Measurements from ENCODE around the gene IQUB.
"Not testable (repeated sequence)": the region's sequence is repeated elsewhere in the genome, so short reads cannot be mapped to it uniquely, and the experiment has no call there.

DNA sequence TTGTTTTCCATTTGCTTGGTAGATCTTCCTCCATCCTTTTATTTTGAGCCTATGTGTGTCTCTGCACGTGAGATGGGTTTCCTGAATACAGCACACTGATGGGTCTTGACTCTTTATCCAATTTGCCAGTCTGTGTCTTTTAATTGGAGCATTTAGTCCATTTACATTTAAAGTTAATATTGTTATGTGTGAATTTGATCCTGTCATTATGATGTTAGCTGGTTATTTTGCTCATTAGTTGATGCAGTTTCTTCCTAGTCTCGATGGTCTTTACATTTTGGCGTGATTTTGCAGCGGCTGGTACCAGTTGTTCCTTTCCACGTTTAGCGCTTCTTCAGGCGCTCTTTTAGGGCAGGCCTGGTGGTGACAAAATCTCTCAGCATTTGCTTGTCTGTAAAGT, 7.9 kb downstream of the IQUB start:
- not testable (repeated sequence) for TF ChIP-seq HMGXB4, MLX (CRISPR knock-in tag; IDR thresholded peaks at IDR 0.05)
- TF ChIP-seq, protein P1, sequence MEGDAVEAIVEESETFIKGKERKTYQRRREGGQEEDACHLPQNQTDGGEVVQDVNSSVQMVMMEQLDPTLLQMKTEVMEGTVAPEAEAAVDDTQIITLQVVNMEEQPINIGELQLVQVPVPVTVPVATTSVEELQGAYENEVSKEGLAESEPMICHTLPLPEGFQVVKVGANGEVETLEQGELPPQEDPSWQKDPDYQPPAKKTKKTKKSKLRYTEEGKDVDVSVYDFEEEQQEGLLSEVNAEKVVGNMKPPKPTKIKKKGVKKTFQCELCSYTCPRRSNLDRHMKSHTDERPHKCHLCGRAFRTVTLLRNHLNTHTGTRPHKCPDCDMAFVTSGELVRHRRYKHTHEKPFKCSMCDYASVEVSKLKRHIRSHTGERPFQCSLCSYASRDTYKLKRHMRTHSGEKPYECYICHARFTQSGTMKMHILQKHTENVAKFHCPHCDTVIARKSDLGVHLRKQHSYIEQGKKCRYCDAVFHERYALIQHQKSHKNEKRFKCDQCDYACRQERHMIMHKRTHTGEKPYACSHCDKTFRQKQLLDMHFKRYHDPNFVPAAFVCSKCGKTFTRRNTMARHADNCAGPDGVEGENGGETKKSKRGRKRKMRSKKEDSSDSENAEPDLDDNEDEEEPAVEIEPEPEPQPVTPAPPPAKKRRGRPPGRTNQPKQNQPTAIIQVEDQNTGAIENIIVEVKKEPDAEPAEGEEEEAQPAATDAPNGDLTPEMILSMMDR (IDR thresholded peaks at IDR 0.05), result not testable (repeated sequence)
- TF ChIP-seq, protein P2, sequence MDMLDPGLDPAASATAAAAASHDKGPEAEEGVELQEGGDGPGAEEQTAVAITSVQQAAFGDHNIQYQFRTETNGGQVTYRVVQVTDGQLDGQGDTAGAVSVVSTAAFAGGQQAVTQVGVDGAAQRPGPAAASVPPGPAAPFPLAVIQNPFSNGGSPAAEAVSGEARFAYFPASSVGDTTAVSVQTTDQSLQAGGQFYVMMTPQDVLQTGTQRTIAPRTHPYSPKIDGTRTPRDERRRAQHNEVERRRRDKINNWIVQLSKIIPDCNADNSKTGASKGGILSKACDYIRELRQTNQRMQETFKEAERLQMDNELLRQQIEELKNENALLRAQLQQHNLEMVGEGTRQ (CRISPR knock-in tag; IDR thresholded peaks at IDR 0.05), result not testable (repeated sequence)
- TF ChIP-seq, protein P3, sequence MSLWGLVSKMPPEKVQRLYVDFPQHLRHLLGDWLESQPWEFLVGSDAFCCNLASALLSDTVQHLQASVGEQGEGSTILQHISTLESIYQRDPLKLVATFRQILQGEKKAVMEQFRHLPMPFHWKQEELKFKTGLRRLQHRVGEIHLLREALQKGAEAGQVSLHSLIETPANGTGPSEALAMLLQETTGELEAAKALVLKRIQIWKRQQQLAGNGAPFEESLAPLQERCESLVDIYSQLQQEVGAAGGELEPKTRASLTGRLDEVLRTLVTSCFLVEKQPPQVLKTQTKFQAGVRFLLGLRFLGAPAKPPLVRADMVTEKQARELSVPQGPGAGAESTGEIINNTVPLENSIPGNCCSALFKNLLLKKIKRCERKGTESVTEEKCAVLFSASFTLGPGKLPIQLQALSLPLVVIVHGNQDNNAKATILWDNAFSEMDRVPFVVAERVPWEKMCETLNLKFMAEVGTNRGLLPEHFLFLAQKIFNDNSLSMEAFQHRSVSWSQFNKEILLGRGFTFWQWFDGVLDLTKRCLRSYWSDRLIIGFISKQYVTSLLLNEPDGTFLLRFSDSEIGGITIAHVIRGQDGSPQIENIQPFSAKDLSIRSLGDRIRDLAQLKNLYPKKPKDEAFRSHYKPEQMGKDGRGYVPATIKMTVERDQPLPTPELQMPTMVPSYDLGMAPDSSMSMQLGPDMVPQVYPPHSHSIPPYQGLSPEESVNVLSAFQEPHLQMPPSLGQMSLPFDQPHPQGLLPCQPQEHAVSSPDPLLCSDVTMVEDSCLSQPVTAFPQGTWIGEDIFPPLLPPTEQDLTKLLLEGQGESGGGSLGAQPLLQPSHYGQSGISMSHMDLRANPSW (CRISPR knock-in tag; conservative IDR thresholded peaks at IDR 0.05; ENCODE audit: low read depth), result not testable (repeated sequence)
